OCI-LY3 (cell line): ENCODE data around the gene SLC8A1.

Source experiments
- CTCF ChIP-seq: fragments of 200-600, 300-600 bp; sonication (generic); IDR thresholded peaks from 2 replicates; pipeline ENCODE4 v1.5.1; 2014; ENCODE audit warnings: antibody characterized with exemption, low read length, low read depth
- EZH2phosphoT487 ChIP-seq: fragments of 200-600 bp; shearing (Covaris generic); IDR thresholded peaks from 2 replicates; pipeline ENCODE4 v1.6.1; 2018; ENCODE audit warnings: antibody characterized with exemption, mixed run types, low read depth

GRCh38 chr2:40428439-40428838 lies 23.5 kb downstream of the SLC8A1 start:
- no peak for TF ChIP-seq CTCF
- no peak for TF ChIP-seq EZH2phosphoT487
